K562 (cell line): ENCODE measurements around the gene TMED10. TPM values are rescaled to one million over a fixed set of nuclear protein-coding genes. Genes with fewer than 3 reads are reported as not detected.

Experiments used
- ATAC-seq: fragments of 200-7000 bp; cut with Tn5 transposase; 3 replicates; pipeline ENCODE4 v1.9.1; 2020; ENCODE audit warnings: moderate library complexity
- BruUV-seq: library from RNA; stranded (reverse); fragments of 400-500 nt; replicated peaks from 2 replicates; lab custom pipeline; 2021; lab: Mats Ljungman, UMichigan
- CTCF ChIA-PET: fragments of 300-600 bp; formaldehyde crosslinking; extraction: SDS; loops from one replicate; lab custom pipeline; 2021; ENCODE audit warnings: low intra/inter-chr PET ratio; lab: Yijun Ruan, JAX
- POLR2A ChIA-PET: fragments of 300-600, 350-650 bp; sonication (Branson Sonifier 250); formaldehyde crosslinking; extraction: SDS; loops from one replicate; lab custom pipeline; 2021; ENCODE audit warnings: antibody characterized with exemption, inconsistent platforms; lab: Yijun Ruan, JAX
- DNase-seq, 4 experiments: peaks; one replicate each; pipeline versions ENCODE4 v3.0.0 to v3.0.0-alpha.2; 2011 to 2018; ENCODE audit warnings: low spot score in 3 of 4, mixed read lengths in 3 of 4; ENCODE audit errors: extremely low read depth in 1 of 4
- FAIRE-seq: peaks from 2 replicates; lab custom pipeline; 2011; peaks lifted over from hg19 to GRCh38; lab: Jason Lieb, UNC
- H2AFZ ChIP-seq: 2 replicates; pipeline ENCODE4 v1.6.0; 2011; ENCODE audit warnings: low read depth, low read length, control low read depth, inconsistent platforms
- H3K27ac ChIP-seq: fragments of 200-600 bp; 3 replicates; pipeline ENCODE4 v1.8.0; 2011; ENCODE audit warnings: low read depth, mild to moderate bottlenecking, control low read depth, inconsistent platforms, low read length, moderate library complexity, mixed read lengths; ENCODE audit errors: extremely low read depth
- H3K27me3 ChIP-seq, 2 experiments: fragments of 300-600 bp in 1 of 2; 2 replicates in 1 of 2; 3 replicates in 1 of 2; pipeline versions ENCODE4 v1.6.0 to v1.8.0; 2011; ENCODE audit warnings: inconsistent platforms in 2 of 2, low read length in 2 of 2, mild to moderate bottlenecking in 1 of 2, mixed read lengths in 1 of 2, moderate library complexity in 1 of 2; ENCODE audit not compliant: control insufficient read depth in 2 of 2, insufficient read depth in 2 of 2
- H3K36me3 ChIP-seq: fragments of 300-600 bp; 3 replicates; pipeline ENCODE4 v1.8.0; 2011; ENCODE audit warnings: mild to moderate bottlenecking, low read length, inconsistent platforms; ENCODE audit not compliant: control insufficient read depth, insufficient read depth
- H3K4me1 ChIP-seq, 2 experiments: fragments of 200-600 bp in 1 of 2; replicated peaks in 1 of 2; 2 replicates in 1 of 2; 3 replicates in 1 of 2; pipeline versions ENCODE4 v1.5.1 to v1.8.0; 2011; ENCODE audit warnings: inconsistent platforms in 2 of 2, low read length in 2 of 2, mild to moderate bottlenecking in 1 of 2, mixed read lengths in 1 of 2, moderate library complexity in 1 of 2; ENCODE audit not compliant: control insufficient read depth in 2 of 2, insufficient read depth in 2 of 2
- H3K4me2 ChIP-seq: 2 replicates; pipeline ENCODE4 v1.6.1; 2011; ENCODE audit warnings: low read length, control low read depth, inconsistent platforms, mixed read lengths; ENCODE audit not compliant: insufficient read depth
- H3K4me3 ChIP-seq: fragments of 200-600 bp; sonication (generic), shearing (Covaris generic); 2 replicates; pipeline ENCODE4 v1.5.1; 2016; ENCODE audit warnings: control low read depth, inconsistent platforms
- H3K79me2 ChIP-seq: fragments of 200-600 bp; 3 replicates; pipeline ENCODE4 v1.8.0; 2011; ENCODE audit warnings: low read length, inconsistent platforms; ENCODE audit not compliant: control insufficient read depth, insufficient read depth
- H3K9ac ChIP-seq, 2 experiments: 2 replicates each; pipeline versions ENCODE4 v1.6.0 to v1.6.1; 2011; ENCODE audit warnings: low read depth in 2 of 2, low read length in 2 of 2, control low read depth in 1 of 2, inconsistent platforms in 1 of 2, mild to moderate bottlenecking in 1 of 2, mixed read lengths in 1 of 2; ENCODE audit not compliant: insufficient read depth in 1 of 2
- H3K9me1 ChIP-seq: one replicate; pipeline ENCODE4 v1.6.0; 2011; ENCODE audit warnings: inconsistent platforms, mild to moderate bottlenecking, low read length, moderate library complexity; ENCODE audit not compliant: control insufficient read depth, insufficient read depth
- H3K9me3 ChIP-seq: replicated peaks from 2 replicates; pipeline ENCODE4 v1.5.1; 2011; ENCODE audit warnings: low read depth, low read length, inconsistent platforms; ENCODE audit not compliant: control insufficient read depth, insufficient read depth
- H4K20me1 ChIP-seq: replicated peaks from 2 replicates; pipeline ENCODE4 v1.6.1; 2011; ENCODE audit warnings: low read length, inconsistent platforms, mixed read lengths; ENCODE audit not compliant: control insufficient read depth, insufficient read depth
- ARID2 ChIP-seq: fragments of 450-650 bp; IDR thresholded peaks from 2 replicates; pipeline ENCODE4 v1.6.1; 2017; ENCODE audit warnings: antibody characterized with exemption, mild to moderate bottlenecking
- CHD7 ChIP-seq: fragments of 200-600 bp; sonication (generic); IDR thresholded peaks from one replicate; pipeline ENCODE4 v1.6.1; 2012; ENCODE audit warnings: mild to moderate bottlenecking, low read depth, low read length, inconsistent platforms
- DEAF1 ChIP-seq: fragments of 450-650 bp; formaldehyde crosslinking; IDR thresholded peaks from 2 replicates; pipeline ENCODE4 v1.4.0; 2020; ENCODE audit warnings: mild to moderate bottlenecking, moderate library complexity
- STAG1 ChIP-seq: sonication (generic); formaldehyde crosslinking; IDR thresholded peaks from 2 replicates; pipeline ENCODE4 v1.5.0; 2020; ENCODE audit warnings: missing genetic modification reagents, borderline replicate concordance
- ZKSCAN3 ChIP-seq: fragments of 250-450 bp; sonication (Bioruptor Pico); IDR thresholded peaks from 2 replicates; pipeline ENCODE4 v1.4.0; 2020
- ZNF121 ChIP-seq: sonication (generic); formaldehyde crosslinking; conservative IDR thresholded peaks from 2 replicates; pipeline ENCODE4 v1.8.0; 2022; ENCODE audit warnings: missing genetic modification reagents
- ZNF311 ChIP-seq: fragments of 250-450 bp; sonication (Bioruptor Pico); IDR thresholded peaks from 2 replicates; pipeline ENCODE4 v1.4.0; 2020; ENCODE audit warnings: mild to moderate bottlenecking, moderate library complexity
- WGBS: fragments of 100-300 bp; shearing (Covaris generic); methylation state at CpG from one replicate; pipeline ENCODE4 v1.1.6; 2016; ENCODE audit warnings: low coverage, mixed read lengths; ENCODE audit not compliant: insufficient coverage; ENCODE audit errors: missing lambda C conversion rate; 5-methylcytosine and 5-hydroxymethylcytosine counted together
- in situ Hi-C: fragments of 300-500 bp; cut with MboI; formaldehyde crosslinking; loops from 4 replicates; pipeline ENCODE4 v1.15.0; 2018; ENCODE audit warnings: inconsistent platforms, mixed read lengths
- intact Hi-C: fragments of 100-400 bp; cut with micrococcal nuclease; formaldehyde crosslinking; loops from 2 replicates; pipeline ENCODE4 v1.14.2; 2022
- polyA plus RNA-seq, 8 experiments: library from polyadenylated mRNA; depleted of rRNA in 4 of 8; stranded (reverse) in 5 of 8; unstranded in 3 of 8; fragments of >200 nt; fragmentation: Nextera tagmentation in 2 of 8; fragmentation: Illumina TruSeq in 1 of 8; extraction: Ambion mirVana in 2 of 8; extraction: Trizol in 1 of 8; gene quantifications; 2 replicates each; pipeline versions ENCODE4 v1.2.1 to v1.2.3, GENCODE V29; 2011 to 2014; ENCODE audit warnings: inconsistent platforms in 1 of 8, missing spikeins in 1 of 8
- total RNA-seq, 7 experiments: library from RNA; depleted of rRNA in 6 of 7; stranded (reverse); fragments of >200 nt in 6 of 7; fragmentation: Illumina TruSeq in 2 of 7; extraction: Trizol in 2 of 7; gene quantifications; 2 replicates each; pipeline versions ENCODE4 v1.2.1 to v1.2.3, GENCODE V29; 2011 to 2021; ENCODE audit warnings: low replicate concordance in 1 of 7

Gene TMED10
- total and polyA plus RNA-seq, 9 of the 15 experiments (the other 6 are each of a cell fraction or from before 2014, with no cell fraction given): 62.2 to 233 (median 124) TPM

- 37% methylated on average over 6 of the region's 7 CpGs for WGBS
- in situ Hi-C loops (no loop called here), intact Hi-C loops (loop anchor here (1.0 kb wide), 3 partner anchors 143 to 227 kb away; no protein-coding TSS in a partner anchor)
- Histone ChIP-seq H3K9ac (no peak overlapping the region), H3K4me3 (no peak overlapping the region), H3K36me3 (peaks cover 34% of the 10 kb centered on the region; the same call in 2 of the 3 replicates), H3K27ac (no peak overlapping the region), H3K9me1 (no peaks in the 10 kb centered on the region), H4K20me1 (no peaks in the 10 kb centered on the region), H2AFZ (no peak overlapping the region), H3K4me2 (no peak overlapping the region), H3K9me3 (no peaks in the 10 kb centered on the region), H3K4me1 (no peaks in the 10 kb centered on the region), H3K79me2 (no peaks in the 10 kb centered on the region), H3K27me3 (no peaks in the 10 kb centered on the region)
- peak; percentile 33 to 63 (median 37) for DNase-seq
- BruUV-seq: no TSS peak
- CTCF ChIA-PET: interaction anchor here (1.4 to 2.3 kb wide), 4 partner anchors 142 to 228 kb away, joined by 4 to 23 read pairs (median 20); no protein-coding TSS in a partner anchor
- POLR2A ChIA-PET: interaction anchor here (0.5 to 1.2 kb wide), 6 partner anchors 8 to 406 kb away, joined by 3 to 6 read pairs (median 4); no protein-coding TSS in a partner anchor
- peak; percentile 85 for ATAC-seq
- FAIRE-seq: peak; percentile 75
- TF ChIP-seq CHD7 (no peak), DEAF1 (CRISPR knock-in tag) (peak; percentile 74), ZNF121 (CRISPR knock-in tag) (0 out of 2 replicates have a peak, but pooled peaks have one; percentile 14), STAG1 (CRISPR knock-in tag) (peak; percentile 64; the same call in 1 of the 2 replicates), ZNF311 (no peak), ZKSCAN3 (CRISPR knock-in tag) (no peak), ARID2 (peak; percentile 71; the same call in 1 of the 2 replicates)
Measured at GRCh38 chr14:75088566-75089373, 87.6 kb downstream of the TMED10 start.
